GM23338 (cell line): Measurements from ENCODE around the gene OR2T11.

Experiments used
- CREB1 ChIP-seq: fragments of 250-450 bp; sonication (Bioruptor Pico); IDR thresholded peaks from 2 replicates; pipeline ENCODE4 v1.5.0; 2020; ENCODE audit warnings: low read depth, mild to moderate bottlenecking, moderate library complexity
- CTCF ChIP-seq, 2 experiments: fragments of 200-600 bp in 1 of 2; sonication (generic) in 1 of 2; conservative IDR thresholded peaks; 2 replicates each; pipeline versions ENCODE4 v1.5.1 to v1.6.1; 2016 to 2017; ENCODE audit warnings: antibody characterized with exemption in 2 of 2, low read depth in 2 of 2, mild to moderate bottlenecking in 2 of 2, moderate library complexity in 1 of 2
- EZH2 ChIP-seq: fragments of 200-600 bp; sonication (generic); IDR thresholded peaks from one replicate; pipeline ENCODE4 v1.8.0; 2017; ENCODE audit warnings: antibody characterized with exemption, mild to moderate bottlenecking, low read depth; ENCODE audit not compliant: unreplicated experiment
- EZH2phosphoT487 ChIP-seq: fragments of 200-600 bp; sonication (generic); IDR thresholded peaks from one replicate; pipeline ENCODE4 v1.8.1; 2018; ENCODE audit warnings: antibody characterized with exemption; ENCODE audit not compliant: unreplicated experiment
- POLR2AphosphoS5 ChIP-seq: IDR thresholded peaks from 2 replicates; pipeline ENCODE4 v1.6.1; 2016; ENCODE audit warnings: antibody characterized with exemption, low read depth
- TF ChIP-seq, protein P1 (sequence below): IDR thresholded peaks from one replicate; pipeline ENCODE4 v1.6.1; 2018; ENCODE audit warnings: antibody characterized with exemption; ENCODE audit not compliant: unreplicated experiment

DNA sequence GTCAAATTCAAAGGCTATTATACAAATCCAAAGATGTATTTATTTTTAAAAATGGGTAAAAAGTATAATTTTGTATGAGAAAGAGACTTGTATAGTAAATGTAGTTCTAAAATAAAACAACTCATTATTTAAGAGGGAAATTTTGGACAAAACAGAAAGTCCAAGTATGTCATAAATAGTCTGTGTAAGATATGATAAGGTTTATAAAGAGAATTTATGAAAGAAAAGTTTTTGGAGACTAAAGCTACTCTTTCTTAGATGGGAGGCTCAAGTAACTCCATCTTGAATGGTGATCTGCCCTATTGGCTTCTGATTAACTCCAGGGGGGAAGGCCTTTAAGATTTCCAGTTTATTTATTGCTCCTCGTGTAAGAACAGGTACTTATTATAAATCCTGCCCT, 35.1 kb upstream of the OR2T11 start:
- no peak for TF ChIP-seq CTCF (conservative IDR thresholded peaks at IDR 0.05; ENCODE audit: low read depth in 2 of 2)
- TF ChIP-seq EZH2: no peak
- TF ChIP-seq, protein P1, sequence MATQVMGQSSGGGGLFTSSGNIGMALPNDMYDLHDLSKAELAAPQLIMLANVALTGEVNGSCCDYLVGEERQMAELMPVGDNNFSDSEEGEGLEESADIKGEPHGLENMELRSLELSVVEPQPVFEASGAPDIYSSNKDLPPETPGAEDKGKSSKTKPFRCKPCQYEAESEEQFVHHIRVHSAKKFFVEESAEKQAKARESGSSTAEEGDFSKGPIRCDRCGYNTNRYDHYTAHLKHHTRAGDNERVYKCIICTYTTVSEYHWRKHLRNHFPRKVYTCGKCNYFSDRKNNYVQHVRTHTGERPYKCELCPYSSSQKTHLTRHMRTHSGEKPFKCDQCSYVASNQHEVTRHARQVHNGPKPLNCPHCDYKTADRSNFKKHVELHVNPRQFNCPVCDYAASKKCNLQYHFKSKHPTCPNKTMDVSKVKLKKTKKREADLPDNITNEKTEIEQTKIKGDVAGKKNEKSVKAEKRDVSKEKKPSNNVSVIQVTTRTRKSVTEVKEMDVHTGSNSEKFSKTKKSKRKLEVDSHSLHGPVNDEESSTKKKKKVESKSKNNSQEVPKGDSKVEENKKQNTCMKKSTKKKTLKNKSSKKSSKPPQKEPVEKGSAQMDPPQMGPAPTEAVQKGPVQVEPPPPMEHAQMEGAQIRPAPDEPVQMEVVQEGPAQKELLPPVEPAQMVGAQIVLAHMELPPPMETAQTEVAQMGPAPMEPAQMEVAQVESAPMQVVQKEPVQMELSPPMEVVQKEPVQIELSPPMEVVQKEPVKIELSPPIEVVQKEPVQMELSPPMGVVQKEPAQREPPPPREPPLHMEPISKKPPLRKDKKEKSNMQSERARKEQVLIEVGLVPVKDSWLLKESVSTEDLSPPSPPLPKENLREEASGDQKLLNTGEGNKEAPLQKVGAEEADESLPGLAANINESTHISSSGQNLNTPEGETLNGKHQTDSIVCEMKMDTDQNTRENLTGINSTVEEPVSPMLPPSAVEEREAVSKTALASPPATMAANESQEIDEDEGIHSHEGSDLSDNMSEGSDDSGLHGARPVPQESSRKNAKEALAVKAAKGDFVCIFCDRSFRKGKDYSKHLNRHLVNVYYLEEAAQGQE: no peak
- no peak for TF ChIP-seq POLR2AphosphoS5
- no peak for TF ChIP-seq CREB1
- TF ChIP-seq EZH2phosphoT487: no peak
